ENCODE results near the gene MAMDC4.
"Not testable (repeated sequence)": the region's sequence is repeated elsewhere in the genome, so short reads cannot be mapped to it uniquely, and the experiment has no call there.

MAMDC4 gene

DNA sequence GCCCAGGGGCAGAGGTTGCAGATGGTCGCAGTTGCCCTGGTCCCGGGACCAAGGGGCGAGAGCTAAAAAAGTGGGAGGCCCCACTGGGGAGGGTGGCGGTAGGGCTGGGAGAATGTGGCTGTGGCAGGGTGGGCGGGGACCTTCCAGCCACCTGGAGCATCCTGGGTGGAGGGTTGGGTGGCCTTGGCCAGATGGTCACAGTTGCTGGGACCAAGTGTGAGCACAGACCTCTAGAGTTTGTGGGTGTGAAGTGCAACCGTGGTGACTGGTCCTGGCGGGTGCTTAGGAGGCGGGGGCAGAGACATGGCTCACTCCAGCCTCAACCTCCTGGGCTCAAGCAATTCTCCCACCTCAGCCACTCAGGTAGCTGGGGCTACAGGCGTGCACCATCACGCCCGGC lies 28.5 kb downstream of the MAMDC4 start:
- ATAC-seq (ENCODE audit: insufficient read depth, low read depth) (no peak), DNase-seq (no peak)
- no peak overlapping the region for H3K9ac ChIP-seq (ENCODE audit: low read depth, low read length)

GRCh38 chr9:136881691-136882108 lies 29.6 kb downstream of the MAMDC4 start:
- no peak overlapping the region for H3K4me3 ChIP-seq (ENCODE audit: low read depth in 1 of 2, low read length in 2 of 2)
- H3K27me3 ChIP-seq (ENCODE audit: insufficient read depth, low read length, poor library complexity): no peaks in the 10 kb centered on the region
- H3K79me2 ChIP-seq (ENCODE audit: insufficient read depth, low read length): peaks cover 8% of the 10 kb centered on the region
- H3K4me1 ChIP-seq (ENCODE audit: insufficient read depth, low read length): peaks cover 10% of the 10 kb centered on the region
- ATAC-seq (ENCODE audit: insufficient read depth, low read depth): no peak
- no peaks in the 10 kb centered on the region for H4K20me1 ChIP-seq (ENCODE audit: insufficient read depth, low read length)
- H3K36me3 ChIP-seq (ENCODE audit: insufficient read depth, low read length): peaks cover 6% of the 10 kb centered on the region; the same call in 1 of the 2 replicates
- no peak overlapping the region for H3K27ac ChIP-seq (ENCODE audit: low read length)
- no peak for TF ChIP-seq EZH2 (IDR thresholded peaks at IDR 0.05; ENCODE audit: borderline replicate concordance, low read depth, low read length, severe bottlenecking)
- TF ChIP-seq, protein P1, sequence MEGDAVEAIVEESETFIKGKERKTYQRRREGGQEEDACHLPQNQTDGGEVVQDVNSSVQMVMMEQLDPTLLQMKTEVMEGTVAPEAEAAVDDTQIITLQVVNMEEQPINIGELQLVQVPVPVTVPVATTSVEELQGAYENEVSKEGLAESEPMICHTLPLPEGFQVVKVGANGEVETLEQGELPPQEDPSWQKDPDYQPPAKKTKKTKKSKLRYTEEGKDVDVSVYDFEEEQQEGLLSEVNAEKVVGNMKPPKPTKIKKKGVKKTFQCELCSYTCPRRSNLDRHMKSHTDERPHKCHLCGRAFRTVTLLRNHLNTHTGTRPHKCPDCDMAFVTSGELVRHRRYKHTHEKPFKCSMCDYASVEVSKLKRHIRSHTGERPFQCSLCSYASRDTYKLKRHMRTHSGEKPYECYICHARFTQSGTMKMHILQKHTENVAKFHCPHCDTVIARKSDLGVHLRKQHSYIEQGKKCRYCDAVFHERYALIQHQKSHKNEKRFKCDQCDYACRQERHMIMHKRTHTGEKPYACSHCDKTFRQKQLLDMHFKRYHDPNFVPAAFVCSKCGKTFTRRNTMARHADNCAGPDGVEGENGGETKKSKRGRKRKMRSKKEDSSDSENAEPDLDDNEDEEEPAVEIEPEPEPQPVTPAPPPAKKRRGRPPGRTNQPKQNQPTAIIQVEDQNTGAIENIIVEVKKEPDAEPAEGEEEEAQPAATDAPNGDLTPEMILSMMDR (IDR thresholded peaks at IDR 0.05; ENCODE audit: borderline replicate concordance, extremely low read depth, low read length, poor library complexity, severe bottlenecking): no peak
- no peak overlapping the region for H3K4me2 ChIP-seq (ENCODE audit: insufficient read depth, low read length)
- no peaks in the 10 kb centered on the region for H3K9me3 ChIP-seq (ENCODE audit: insufficient read depth, low read length, severe bottlenecking)
- H2AFZ ChIP-seq (ENCODE audit: low read depth, low read length): no peak overlapping the region
- no peak overlapping the region for H3K9ac ChIP-seq (ENCODE audit: low read depth, low read length)
- no peak for DNase-seq

More for the DNA sequence above, 28.5 kb downstream of the MAMDC4 start:
- TF ChIP-seq, protein P1 (IDR thresholded peaks at IDR 0.05; ENCODE audit: borderline replicate concordance, extremely low read depth, low read length, poor library complexity, severe bottlenecking): no peak
- no peak for TF ChIP-seq EZH2 (IDR thresholded peaks at IDR 0.05; ENCODE audit: borderline replicate concordance, low read depth, low read length, severe bottlenecking)
- Histone ChIP-seq H3K27ac (ENCODE audit: low read length) (no peak overlapping the region), H2AFZ (ENCODE audit: low read depth, low read length) (no peak overlapping the region), H3K4me3 (ENCODE audit: low read depth in 1 of 2, low read length in 2 of 2) (no peak overlapping the region), H3K27me3 (ENCODE audit: insufficient read depth, low read length, poor library complexity) (no peaks in the 10 kb centered on the region), H4K20me1 (ENCODE audit: insufficient read depth, low read length) (no peaks in the 10 kb centered on the region), H3K79me2 (ENCODE audit: insufficient read depth, low read length) (peaks cover 6% of the 10 kb centered on the region), H3K4me1 (ENCODE audit: insufficient read depth, low read length) (peaks cover 10% of the 10 kb centered on the region), H3K4me2 (ENCODE audit: insufficient read depth, low read length) (no peak overlapping the region), H3K36me3 (ENCODE audit: insufficient read depth, low read length) (peaks cover 6% of the 10 kb centered on the region; the same call in 1 of the 2 replicates), H3K9me3 (ENCODE audit: insufficient read depth, low read length, severe bottlenecking) (no peaks in the 10 kb centered on the region)

DNA sequence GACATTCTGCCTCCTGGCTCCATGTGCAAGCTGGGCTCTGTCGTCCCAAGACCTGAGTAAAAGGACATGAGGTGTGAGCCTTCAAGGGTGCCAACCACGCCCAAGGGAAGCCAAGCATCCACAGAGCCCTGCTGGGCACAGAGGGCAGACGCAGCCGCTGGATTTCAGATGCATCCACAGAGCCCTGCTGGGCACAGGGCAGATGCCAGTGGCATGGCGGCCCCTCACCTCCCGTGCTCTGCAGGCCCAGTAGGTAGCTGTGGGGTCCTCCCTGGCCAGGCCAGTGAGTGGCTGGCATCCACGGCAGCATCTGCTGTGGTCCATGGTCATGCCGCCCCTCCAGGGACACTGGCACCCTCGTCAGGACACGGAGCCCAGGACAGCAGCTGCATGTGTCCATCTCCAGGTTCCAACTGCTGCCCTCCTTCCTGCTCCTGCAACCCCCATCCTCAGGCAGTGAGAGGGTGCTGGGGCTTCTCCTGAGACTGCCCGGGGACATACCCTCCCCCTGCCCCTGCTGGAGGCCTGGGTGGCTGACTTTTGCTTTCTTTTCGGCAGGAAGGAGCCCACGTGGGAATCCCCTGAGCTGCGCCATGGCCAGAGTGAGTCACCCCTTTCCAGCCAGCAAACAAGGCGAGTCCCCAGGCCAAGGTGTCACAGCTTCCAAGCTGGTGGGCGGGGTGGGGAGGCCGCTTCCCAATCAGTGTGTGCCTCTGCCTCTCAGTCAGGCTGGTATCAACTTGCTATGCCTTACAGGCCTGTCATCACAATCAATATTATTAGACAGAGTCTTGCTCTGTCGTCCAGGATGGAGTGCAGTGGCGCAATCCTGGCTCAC lies 30.2 kb downstream of the MAMDC4 start:
- Histone ChIP-seq H2AFZ (ENCODE audit: low read depth, low read length) (no peak overlapping the region), H3K27me3 (ENCODE audit: insufficient read depth, low read length, poor library complexity) (no peaks in the 10 kb centered on the region), H3K4me1 (ENCODE audit: insufficient read depth, low read length) (peaks cover 14% of the 10 kb centered on the region), H3K79me2 (ENCODE audit: insufficient read depth, low read length) (peaks cover 14% of the 10 kb centered on the region), H3K9me3 (ENCODE audit: insufficient read depth, low read length, severe bottlenecking) (no peaks in the 10 kb centered on the region), H3K4me3 (ENCODE audit: low read depth in 1 of 2, low read length in 2 of 2) (no peak overlapping the region), H3K27ac (ENCODE audit: low read length) (no peak overlapping the region; the same call in 1 of the 2 replicates), H3K9ac (ENCODE audit: low read depth, low read length) (no peak overlapping the region), H3K4me2 (ENCODE audit: insufficient read depth, low read length) (no peak overlapping the region), H3K36me3 (ENCODE audit: insufficient read depth, low read length) (peaks cover 10% of the 10 kb centered on the region; the same call in 1 of the 2 replicates), H4K20me1 (ENCODE audit: insufficient read depth, low read length) (peaks cover 6% of the 10 kb centered on the region)
- ATAC-seq (ENCODE audit: insufficient read depth, low read depth) (no peak), DNase-seq (peak; percentile 51)
- TF ChIP-seq, protein P1 (IDR thresholded peaks at IDR 0.05; ENCODE audit: borderline replicate concordance, extremely low read depth, low read length, poor library complexity, severe bottlenecking): no peak
- no peak for TF ChIP-seq EZH2 (IDR thresholded peaks at IDR 0.05; ENCODE audit: borderline replicate concordance, low read depth, low read length, severe bottlenecking)

GRCh38 chr9:136882947-136883283 lies 30.8 kb downstream of the MAMDC4 start:
- not testable (repeated sequence) for H3K9ac ChIP-seq (ENCODE audit: low read depth, low read length); H2AFZ ChIP-seq (ENCODE audit: low read depth, low read length); H3K27me3 ChIP-seq (ENCODE audit: insufficient read depth, low read length, poor library complexity); DNase-seq; H3K4me3 ChIP-seq (ENCODE audit: low read depth in 1 of 2, low read length in 2 of 2); H4K20me1 ChIP-seq (ENCODE audit: insufficient read depth, low read length); H3K9me3 ChIP-seq (ENCODE audit: insufficient read depth, low read length, severe bottlenecking); ATAC-seq (ENCODE audit: insufficient read depth, low read depth); H3K36me3 ChIP-seq (ENCODE audit: insufficient read depth, low read length); H3K4me2 ChIP-seq (ENCODE audit: insufficient read depth, low read length); H3K27ac ChIP-seq (ENCODE audit: low read length)
- H3K4me1 ChIP-seq (ENCODE audit: insufficient read depth, low read length): peaks cover 18% of the 10 kb centered on the region
- H3K79me2 ChIP-seq (ENCODE audit: insufficient read depth, low read length): peaks cover 20% of the 10 kb centered on the region

GRCh38 chr9:136883670-136884069 lies 31.5 kb downstream of the MAMDC4 start:
- DNase-seq; H3K9ac ChIP-seq (ENCODE audit: low read depth, low read length); H3K4me2 ChIP-seq (ENCODE audit: insufficient read depth, low read length): not testable (repeated sequence)

More at GRCh38 chr9:136883670-136884069, 31.5 kb downstream of the MAMDC4 start:
- Histone ChIP-seq H3K79me2 (ENCODE audit: insufficient read depth, low read length) (peaks cover 28% of the 10 kb centered on the region), H3K36me3 (ENCODE audit: insufficient read depth, low read length) (peaks cover 15% of the 10 kb centered on the region), H4K20me1 (ENCODE audit: insufficient read depth, low read length) (peaks cover 13% of the 10 kb centered on the region), H3K4me1 (ENCODE audit: insufficient read depth, low read length) (peaks cover 24% of the 10 kb centered on the region)
- H3K9me3 ChIP-seq (ENCODE audit: insufficient read depth, low read length, severe bottlenecking); H2AFZ ChIP-seq (ENCODE audit: low read depth, low read length); H3K27me3 ChIP-seq (ENCODE audit: insufficient read depth, low read length, poor library complexity); H3K4me3 ChIP-seq (ENCODE audit: low read depth in 1 of 2, low read length in 2 of 2); ATAC-seq (ENCODE audit: insufficient read depth, low read depth); H3K27ac ChIP-seq (ENCODE audit: low read length): not testable (repeated sequence)

All from DND-41 (cell line).